ENCODE measurements around the gene TJP1. TPM values are rescaled to one million over a fixed set of nuclear protein-coding genes. Genes with fewer than 3 reads are reported as not detected.

The TJP1 gene
- total RNA-seq, 1 experiment from 2014 or later: 181 TPM

DNA sequence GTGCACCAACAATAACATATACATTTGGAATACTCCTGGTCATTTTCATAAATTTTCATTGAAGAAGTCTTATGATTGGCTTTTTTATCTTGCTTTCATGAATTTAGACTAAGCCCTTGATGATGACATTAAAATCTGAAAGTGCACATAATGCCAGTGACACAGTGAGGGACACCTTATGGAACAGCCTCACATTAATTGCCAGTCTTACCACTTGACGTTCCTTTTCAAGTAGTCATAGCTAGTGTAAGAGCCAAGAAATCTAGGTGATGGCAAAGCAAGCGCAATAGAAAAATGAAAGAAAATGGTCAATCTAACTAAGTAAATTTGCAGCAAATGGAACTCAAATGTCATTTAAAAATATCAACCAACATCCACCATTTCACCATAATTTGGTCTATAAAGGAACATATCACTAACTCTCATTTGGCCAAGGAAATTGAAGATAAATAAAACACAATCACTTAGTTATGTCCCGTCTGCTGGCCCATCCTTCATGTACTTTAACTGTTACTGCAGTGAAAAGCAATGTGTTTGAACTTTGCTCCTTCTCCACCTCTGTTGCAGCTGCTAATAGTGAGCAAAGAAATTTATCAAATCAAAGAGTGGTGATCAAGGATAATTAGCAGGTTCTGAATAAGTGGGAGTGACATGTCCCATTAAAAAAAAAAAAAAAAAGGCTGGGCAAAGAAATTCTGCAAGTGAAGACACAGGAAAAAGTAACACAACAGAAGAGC is 110.0 kb downstream of the TJP1 start:
- H3K36me3 ChIP-seq (ENCODE audit: control insufficient read depth, insufficient read depth, low read length): peaks cover 6% of the 10 kb centered on the region
- Mint-ChIP-seq H3K36me3 (ENCODE audit: insufficient read depth, unreplicated experiment) (peaks cover 100% of the 10 kb centered on the region), H3K4me3 (ENCODE audit: unreplicated experiment) (no peak overlapping the region), H3K27me3 (ENCODE audit: insufficient read depth, unreplicated experiment) (no peaks in the 10 kb centered on the region), H3K9me3 (ENCODE audit: unreplicated experiment) (no peaks in the 10 kb centered on the region), H3K4me1 (ENCODE audit: low read depth, unreplicated experiment) (peaks cover 8% of the 10 kb centered on the region), H3K27ac (ENCODE audit: unreplicated experiment) (peak overlapping the region; percentile 55)
- no peaks in the 10 kb centered on the region for H3K27me3 ChIP-seq (replicated peaks; ENCODE audit: control insufficient read depth, insufficient read depth, low read length)
- no TSS peak for BruUV-seq (replicated peaks)
- H3K9me3 ChIP-seq: no peaks in the 10 kb centered on the region
- CTCF ChIA-PET: interaction anchor here (0.6 to 2.1 kb wide), 2 partner anchors 121 to 213 kb away, joined by 3 to 7 read pairs; no protein-coding TSS in a partner anchor
- no peak overlapping the region for H3K4me3 ChIP-seq (ENCODE audit: low read depth, low read length)
- POLR2A ChIA-PET: interaction anchor here (0.6 kb wide), 1 partner anchor 618 kb away, joined by 4 read pairs; no protein-coding TSS in a partner anchor
- no peaks in the 10 kb centered on the region for H3K4me1 ChIP-seq
- no peak for DNase-seq
- TF ChIP-seq CTCF (IDR thresholded peaks at IDR 0.05; ENCODE audit: insufficient read depth in 1 of 2, low read depth in 1 of 2, low read length in 1 of 2, severe bottlenecking in 1 of 2, unreplicated experiment in 1 of 2): no peak
- intact Hi-C loops (cut with micrococcal nuclease; ENCODE audit: unreplicated experiment): loop anchor here (2.0 kb wide), 1 partner anchor 24 kb away; no protein-coding TSS in a partner anchor

DNA sequence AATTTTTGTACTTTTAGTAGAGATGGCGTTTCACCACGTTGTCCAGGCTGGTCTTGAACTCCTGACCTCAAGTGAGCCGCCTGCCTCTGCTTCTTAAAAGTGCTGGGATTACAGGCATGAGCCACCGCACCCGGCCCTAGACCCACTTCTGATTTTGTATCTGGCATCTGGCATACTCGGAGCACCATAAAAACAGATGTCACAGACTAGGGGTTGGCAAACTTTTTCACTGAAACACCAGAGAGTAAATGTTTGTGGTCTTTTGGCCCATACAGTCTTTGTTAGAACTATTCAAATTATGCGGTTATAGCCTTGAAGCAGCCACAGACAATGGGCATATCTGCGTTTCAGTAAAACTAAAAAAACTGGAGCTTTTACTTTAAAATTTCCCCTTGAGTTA is 110.7 kb downstream of the TJP1 start:
- H3K4me1 ChIP-seq: no peaks in the 10 kb centered on the region
- no peaks in the 10 kb centered on the region for H3K9me3 ChIP-seq
- H3K27me3 ChIP-seq (replicated peaks; ENCODE audit: control insufficient read depth, insufficient read depth, low read length): no peaks in the 10 kb centered on the region
- no peak for TF ChIP-seq CTCF (IDR thresholded peaks at IDR 0.05; ENCODE audit: insufficient read depth in 1 of 2, low read depth in 1 of 2, low read length in 1 of 2, severe bottlenecking in 1 of 2, unreplicated experiment in 1 of 2)
- H3K4me3 ChIP-seq (ENCODE audit: low read depth, low read length): no peak overlapping the region
- ChIA-PET CTCF (no interaction called here), POLR2A (no interaction called here)
- Mint-ChIP-seq H3K4me1 (ENCODE audit: low read depth, unreplicated experiment) (peaks cover 8% of the 10 kb centered on the region), H3K27me3 (ENCODE audit: insufficient read depth, unreplicated experiment) (no peaks in the 10 kb centered on the region), H3K4me3 (ENCODE audit: unreplicated experiment) (no peak overlapping the region), H3K27ac (ENCODE audit: unreplicated experiment) (no peak overlapping the region), H3K36me3 (ENCODE audit: insufficient read depth, unreplicated experiment) (peaks cover 100% of the 10 kb centered on the region), H3K9me3 (ENCODE audit: unreplicated experiment) (no peaks in the 10 kb centered on the region)
- peaks cover 7% of the 10 kb centered on the region for H3K36me3 ChIP-seq (ENCODE audit: control insufficient read depth, insufficient read depth, low read length)
- no TSS peak for BruUV-seq (replicated peaks)
- no peak for DNase-seq
- intact Hi-C loops (cut with micrococcal nuclease; ENCODE audit: unreplicated experiment): no loop called here

GRCh38 chr15:29708519-29708918 is 113.7 kb downstream of the TJP1 start:
- intact Hi-C loops (cut with micrococcal nuclease; ENCODE audit: unreplicated experiment): no loop called here
- POLR2A ChIA-PET: no interaction called here
- no peak for TF ChIP-seq CTCF (IDR thresholded peaks at IDR 0.05; ENCODE audit: insufficient read depth in 1 of 2, low read depth in 1 of 2, low read length in 1 of 2, severe bottlenecking in 1 of 2, unreplicated experiment in 1 of 2)
- H3K4me3 Mint-ChIP-seq (ENCODE audit: unreplicated experiment): no peak overlapping the region
- no peaks in the 10 kb centered on the region for H3K9me3 ChIP-seq
- CTCF ChIA-PET: no interaction called here
- H3K27me3 Mint-ChIP-seq (ENCODE audit: insufficient read depth, unreplicated experiment): no peaks in the 10 kb centered on the region
- H3K27me3 ChIP-seq (replicated peaks; ENCODE audit: control insufficient read depth, insufficient read depth, low read length): no peaks in the 10 kb centered on the region
- H3K4me1 Mint-ChIP-seq (ENCODE audit: low read depth, unreplicated experiment): peaks cover 8% of the 10 kb centered on the region
- H3K9me3 Mint-ChIP-seq (ENCODE audit: unreplicated experiment): no peaks in the 10 kb centered on the region
- peaks cover 100% of the 10 kb centered on the region for H3K36me3 Mint-ChIP-seq (ENCODE audit: insufficient read depth, unreplicated experiment)
- no TSS peak for BruUV-seq (replicated peaks)
- no peak for DNase-seq
- no peaks in the 10 kb centered on the region for H3K4me1 ChIP-seq
- H3K36me3 ChIP-seq (ENCODE audit: control insufficient read depth, insufficient read depth, low read length): peaks cover 8% of the 10 kb centered on the region
- H3K27ac Mint-ChIP-seq (ENCODE audit: unreplicated experiment): no peak overlapping the region
- no peak overlapping the region for H3K4me3 ChIP-seq (ENCODE audit: low read depth, low read length)
